Hepatocyte (in vitro differentiated cells): ENCODE results near the gene LHFPL2. TPM values are rescaled to one million over a fixed set of nuclear protein-coding genes. Genes with fewer than 3 reads are reported as not detected.

ENCODE experiments used
- DNase-seq: peaks from one replicate; pipeline ENCODE4 v3.0.0-alpha.2; 2016; ENCODE audit warnings: low spot score
- H2AFZ ChIP-seq: fragments of 200-600 bp; sonication (generic); 2 replicates; pipeline ENCODE4 v1.6.0; 2016; ENCODE audit warnings: antibody characterized with exemption, mild to moderate bottlenecking
- H3K27ac ChIP-seq: fragments of 200-600 bp; sonication (generic); 2 replicates; pipeline ENCODE4 v1.5.1; 2016; ENCODE audit warnings: mild to moderate bottlenecking
- H3K27me3 ChIP-seq: fragments of 200-600 bp; sonication (generic); 2 replicates; pipeline ENCODE4 v1.6.1; 2016
- H3K36me3 ChIP-seq: fragments of 200-600 bp; sonication (generic); replicated peaks from 2 replicates; pipeline ENCODE4 v1.5.1; 2016; ENCODE audit warnings: low read depth; ENCODE audit not compliant: insufficient read depth
- H3K4me1 ChIP-seq: fragments of 200-600 bp; sonication (generic); 2 replicates; pipeline ENCODE4 v1.5.1; 2016; ENCODE audit warnings: mild to moderate bottlenecking, moderate library complexity; ENCODE audit not compliant: insufficient read depth
- H3K4me2 ChIP-seq: fragments of 200-600 bp; sonication (generic); 2 replicates; pipeline ENCODE4 v1.6.0; 2016
- H3K4me3 ChIP-seq: fragments of 200-600 bp; sonication (generic); 2 replicates; pipeline ENCODE4 v1.5.1; 2016; ENCODE audit warnings: mild to moderate bottlenecking
- H3K79me2 ChIP-seq: fragments of 200-600 bp; sonication (generic); 2 replicates; pipeline ENCODE4 v1.6.0; 2017; ENCODE audit warnings: mild to moderate bottlenecking
- H3K9me2 ChIP-seq: fragments of 200-600 bp; sonication (generic); replicated peaks from 2 replicates; pipeline ENCODE4 v1.6.0; 2017; ENCODE audit warnings: mild to moderate bottlenecking; ENCODE audit not compliant: insufficient read depth
- H3K9me3 ChIP-seq: fragments of 200-600 bp; sonication (generic); 2 replicates; pipeline ENCODE4 v1.5.1; 2016; ENCODE audit warnings: low read depth, mild to moderate bottlenecking
- H4K20me1 ChIP-seq: fragments of 200-600 bp; sonication (generic); 2 replicates; pipeline ENCODE4 v1.6.0; 2016; ENCODE audit warnings: mild to moderate bottlenecking; ENCODE audit not compliant: insufficient read depth, poor library complexity, severe bottlenecking
- CTCF ChIP-seq: fragments of 200-600 bp; sonication (generic); IDR thresholded peaks from 2 replicates; pipeline ENCODE4 v1.5.1; 2016; ENCODE audit warnings: antibody characterized with exemption, mild to moderate bottlenecking; ENCODE audit not compliant: poor library complexity
- EZH2 ChIP-seq: fragments of 200-600 bp; sonication (generic); IDR thresholded peaks from 2 replicates; pipeline ENCODE4 v1.6.1; 2016; ENCODE audit warnings: antibody characterized with exemption, mild to moderate bottlenecking, borderline replicate concordance
- EZH2phosphoT487 ChIP-seq: fragments of 200-600 bp; sonication (generic); IDR thresholded peaks from one replicate; pipeline ENCODE4 v1.6.1; 2018; ENCODE audit warnings: antibody characterized with exemption, mild to moderate bottlenecking, low read depth, moderate library complexity; ENCODE audit not compliant: unreplicated experiment, severe bottlenecking
- WGBS: methylation state at CpG from one replicate; pipeline ENCODE4 v1.1.6; 2016; ENCODE audit warnings: low lambda C conversion rate; ENCODE audit errors: missing lambda C conversion rate; 5-methylcytosine and 5-hydroxymethylcytosine counted together
- polyA plus RNA-seq: library from polyadenylated mRNA; unstranded; fragments of >200 nt; fragmentation: Nextera tagmentation; extraction: Ambion mirVana; gene quantifications from 2 replicates; pipeline ENCODE4 v1.2.1, GENCODE V29; 2016
- total RNA-seq: library from RNA; depleted of rRNA; stranded (reverse); fragments of >200 nt; gene quantifications from 2 replicates; pipeline ENCODE4 v1.2.3, GENCODE V29; 2014

LHFPL2 gene
- total and polyA plus RNA-seq, 2 experiments from 2014 or later: 15.6 to 39.9 TPM

GRCh38 chr5:78511121-78511906, 137.3 kb downstream of the LHFPL2 start:
- no peak for TF ChIP-seq EZH2phosphoT487
- TF ChIP-seq EZH2: no peak
- no peak for TF ChIP-seq CTCF
- Histone ChIP-seq H3K27me3 (no peaks in the 10 kb centered on the region), H3K79me2 (peaks cover 36% of the 10 kb centered on the region), H3K4me3 (no peak overlapping the region), H2AFZ (no peak overlapping the region), H3K27ac (no peak overlapping the region), H4K20me1 (no peaks in the 10 kb centered on the region), H3K9me3 (no peaks in the 10 kb centered on the region), H3K36me3 (no peaks in the 10 kb centered on the region), H3K9me2 (no peaks in the 10 kb centered on the region), H3K4me1 (peaks cover 48% of the 10 kb centered on the region), H3K4me2 (no peak overlapping the region)
- no peak for DNase-seq
- WGBS: 90% methylated on average over 10 of the region's 10 CpGs

GRCh38 chr5:78509884-78510769, 138.4 kb downstream of the LHFPL2 start:
- peaks cover 56% of the 10 kb centered on the region for H3K4me1 ChIP-seq
- no peaks in the 10 kb centered on the region for H3K36me3 ChIP-seq
- no peaks in the 10 kb centered on the region for H4K20me1 ChIP-seq
- H3K4me3 ChIP-seq: no peak overlapping the region
- no peaks in the 10 kb centered on the region for H3K9me2 ChIP-seq
- H3K79me2 ChIP-seq: peaks cover 38% of the 10 kb centered on the region
- no peaks in the 10 kb centered on the region for H3K9me3 ChIP-seq
- peak overlapping the region; percentile 2 for H2AFZ ChIP-seq
- TF ChIP-seq EZH2phosphoT487 (no peak), CTCF (peak; percentile 24), EZH2 (no peak)
- H3K27me3 ChIP-seq: no peaks in the 10 kb centered on the region
- H3K27ac ChIP-seq: peak overlapping the region; percentile 5
- WGBS: 45% methylated on average over 54 of the region's 61 CpGs
- H3K4me2 ChIP-seq: peak overlapping the region; percentile 74
- peak; percentile 61 for DNase-seq

- peaks cover 64% of the 10 kb centered on the region for H3K4me1 ChIP-seq
- peak overlapping the region; percentile 59 for H3K27ac ChIP-seq
Observed at GRCh38 chr5:78509145-78509865, 139.3 kb downstream of the LHFPL2 start.

More at GRCh38 chr5:78509145-78509865, 139.3 kb downstream of the LHFPL2 start:
- DNase-seq: no peak
- peak overlapping the region; percentile 7 for H3K4me3 ChIP-seq
- TF ChIP-seq CTCF (no peak), EZH2phosphoT487 (no peak), EZH2 (no peak)
- WGBS: 64% methylated on average over 18 of the region's 18 CpGs
- no peaks in the 10 kb centered on the region for H4K20me1 ChIP-seq
- H3K4me2 ChIP-seq: peak overlapping the region; percentile 74
- H3K36me3 ChIP-seq: no peaks in the 10 kb centered on the region
- no peak overlapping the region for H2AFZ ChIP-seq
- no peaks in the 10 kb centered on the region for H3K9me2 ChIP-seq
- H3K27me3 ChIP-seq: no peaks in the 10 kb centered on the region
- peaks cover 40% of the 10 kb centered on the region for H3K79me2 ChIP-seq
- no peaks in the 10 kb centered on the region for H3K9me3 ChIP-seq
